Measurements from ENCODE around the gene USP25.

Gene USP25

GRCh38 chr21:15729674-15730483 lies at the start of gene USP25:
Gene USP25, plus strand, starts transcription at chr21:15729982. Its CDS starts 412 bp downstream, at chr21:15730394.
- peak; percentile 80 for DNase-seq (ENCODE audit: low read depth)

GRCh38 chr21:15682186-15682895 lies 47.4 kb upstream of the USP25 start:
- no peak for DNase-seq (ENCODE audit: low read depth)

GRCh38 chr21:15682977-15683376 lies 46.8 kb upstream of the USP25 start:
- no peak for DNase-seq (ENCODE audit: low read depth)

GRCh38 chr21:15686506-15686905 lies 43.3 kb upstream of the USP25 start:
- no peak for DNase-seq (ENCODE audit: low read depth)

- no peak for DNase-seq (ENCODE audit: low read depth)
Measured at GRCh38 chr21:15687208-15687607, 42.6 kb upstream of the USP25 start.

GRCh38 chr21:15688016-15688415 lies 41.8 kb upstream of the USP25 start:
- no peak for DNase-seq (ENCODE audit: low read depth)

GRCh38 chr21:15688809-15689208 lies 41.0 kb upstream of the USP25 start:
- DNase-seq (ENCODE audit: low read depth), result no peak

GRCh38 chr21:15692711-15693110 lies 37.1 kb upstream of the USP25 start:
- DNase-seq (ENCODE audit: low read depth), result no peak

GRCh38 chr21:15695241-15695640 lies 34.5 kb upstream of the USP25 start:
- no peak for DNase-seq (ENCODE audit: low read depth)

GRCh38 chr21:15701830-15702229 lies 28.0 kb upstream of the USP25 start:
- DNase-seq (ENCODE audit: low read depth), result no peak

GRCh38 chr21:15703932-15704331 lies 25.9 kb upstream of the USP25 start:
- DNase-seq (ENCODE audit: low read depth), result no peak

- DNase-seq (ENCODE audit: low read depth), result no peak
Measured at GRCh38 chr21:15706696-15707095, 23.1 kb upstream of the USP25 start.

- no peak for DNase-seq (ENCODE audit: low read depth)
Measured at GRCh38 chr21:15713412-15713811, 16.4 kb upstream of the USP25 start.

- DNase-seq (ENCODE audit: low read depth), result no peak
Measured at GRCh38 chr21:15718711-15719110, 11.1 kb upstream of the USP25 start.

GRCh38 chr21:15719976-15720375 lies 9.8 kb upstream of the USP25 start:
- DNase-seq (ENCODE audit: low read depth), result no peak

- no peak for DNase-seq (ENCODE audit: low read depth)
Measured at GRCh38 chr21:15722591-15723324, 7.0 kb upstream of the USP25 start.

GRCh38 chr21:15725949-15726348 lies 3.8 kb upstream of the USP25 start:
- DNase-seq (ENCODE audit: low read depth), result no peak

- no peak for DNase-seq (ENCODE audit: low read depth)
Measured at GRCh38 chr21:15728046-15728445, 1.7 kb upstream of the USP25 start.

GRCh38 chr21:15729346-15729673 lies 472 bp upstream of the USP25 start:
- no peak for DNase-seq (ENCODE audit: low read depth)

GRCh38 chr21:15730484-15731242 lies 881 bp downstream of the USP25 start:
- DNase-seq (ENCODE audit: low read depth), result no peak

- no peak for DNase-seq (ENCODE audit: low read depth)
Measured at GRCh38 chr21:15731243-15731613, 1.4 kb downstream of the USP25 start.

GRCh38 chr21:15732290-15732995 lies 2.7 kb downstream of the USP25 start:
- DNase-seq (ENCODE audit: low read depth), result no peak

Measured in activated T-cell treated with anti-CD3 and anti-CD28 coated beads for 24 hours (primary cell).